NCI-H128 (cell line): ENCODE data around the gene COL23A1.

Experiments used
- DNase-seq: peaks from one replicate; lab custom pipeline; 2025; ENCODE audit not compliant: unreplicated experiment; lab: John Stamatoyannopoulos, UW

The COL23A1 gene

GRCh38 chr5:178293815-178294214 lies 296.4 kb downstream of the COL23A1 start:
- no peak for DNase-seq

- no peak for DNase-seq
Measured at GRCh38 chr5:178293400-178293799, 296.8 kb downstream of the COL23A1 start.

GRCh38 chr5:178292826-178293205 lies 297.4 kb downstream of the COL23A1 start:
- DNase-seq = no peak

- no peak for DNase-seq
Measured at GRCh38 chr5:178291969-178292825, 298.0 kb downstream of the COL23A1 start.

- DNase-seq = no peak
Measured at GRCh38 chr5:178291161-178291561, 299.0 kb downstream of the COL23A1 start.

GRCh38 chr5:178290376-178290775 lies 299.8 kb downstream of the COL23A1 start:
- DNase-seq = no peak

GRCh38 chr5:178289438-178289837 lies 300.8 kb downstream of the COL23A1 start:
- no peak for DNase-seq

GRCh38 chr5:178288401-178289368 lies 301.5 kb downstream of the COL23A1 start:
- DNase-seq = no peak

GRCh38 chr5:178287791-178288105 lies 302.4 kb downstream of the COL23A1 start:
- DNase-seq = no peak

GRCh38 chr5:178287091-178287790 lies 303.0 kb downstream of the COL23A1 start:
- DNase-seq = no peak

GRCh38 chr5:178286226-178287090 lies 303.7 kb downstream of the COL23A1 start:
- no peak for DNase-seq

GRCh38 chr5:178285399-178286225 lies 304.6 kb downstream of the COL23A1 start:
- no peak for DNase-seq

GRCh38 chr5:178284996-178285395 lies 305.2 kb downstream of the COL23A1 start:
- DNase-seq = no peak

GRCh38 chr5:178284093-178284675 lies 306.0 kb downstream of the COL23A1 start:
- DNase-seq = no peak

GRCh38 chr5:178283520-178283919 lies 306.7 kb downstream of the COL23A1 start:
- no peak for DNase-seq

- DNase-seq = no peak
Measured at GRCh38 chr5:178282391-178282790, 307.8 kb downstream of the COL23A1 start.

GRCh38 chr5:178281331-178281730 lies 308.9 kb downstream of the COL23A1 start:
- no peak for DNase-seq

GRCh38 chr5:178280631-178281030 lies 309.6 kb downstream of the COL23A1 start:
- no peak for DNase-seq
